Choroid plexus epithelial cell (primary cell): ENCODE measurements around the gene CIB4.

ENCODE experiments used
- DNase-seq: peaks from one replicate; pipeline ENCODE4 v3.0.0-alpha.2; 2010; ENCODE audit warnings: low read depth
- H3K4me3 ChIP-seq: 2 replicates; pipeline ENCODE4 v1.5.1; 2011; ENCODE audit warnings: low read depth, mild to moderate bottlenecking, control low read depth, low read length, moderate library complexity
- TF ChIP-seq, protein P1 (sequence below): conservative IDR thresholded peaks from 2 replicates; pipeline ENCODE4 v1.5.1; 2011; ENCODE audit warnings: low read depth, mild to moderate bottlenecking, control low read depth, inconsistent platforms, low read length, moderate library complexity

The CIB4 gene

DNA sequence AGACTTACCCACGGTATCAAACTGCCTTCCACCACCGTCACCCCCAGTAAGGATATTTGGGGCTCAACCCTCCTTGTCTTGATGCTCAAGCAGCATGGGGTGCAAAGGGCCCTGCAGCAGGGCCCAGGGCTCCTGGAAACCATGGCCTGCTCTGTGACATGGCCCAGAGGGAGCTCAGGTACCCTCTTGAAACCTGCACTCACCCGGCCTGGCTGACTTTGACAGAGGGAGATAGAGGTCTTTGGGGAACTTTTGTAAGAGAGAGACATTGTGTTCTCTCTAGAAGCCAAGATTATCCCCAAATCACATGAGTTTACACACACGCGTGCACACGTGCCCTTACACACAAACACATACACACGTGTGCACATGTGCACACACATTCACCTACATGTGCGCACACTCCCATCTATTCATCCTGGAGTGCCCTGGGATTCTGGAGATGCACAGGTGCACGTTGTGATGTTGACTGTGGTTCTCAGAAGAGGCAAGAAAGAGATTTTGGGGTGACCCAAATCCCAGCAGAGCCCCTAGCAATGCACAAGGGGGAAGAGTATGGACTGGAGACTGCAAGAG is 31.7 kb upstream of the CIB4 start:
- no peak for DNase-seq
- H3K4me3 ChIP-seq = no peak overlapping the region
- TF ChIP-seq, protein P1, sequence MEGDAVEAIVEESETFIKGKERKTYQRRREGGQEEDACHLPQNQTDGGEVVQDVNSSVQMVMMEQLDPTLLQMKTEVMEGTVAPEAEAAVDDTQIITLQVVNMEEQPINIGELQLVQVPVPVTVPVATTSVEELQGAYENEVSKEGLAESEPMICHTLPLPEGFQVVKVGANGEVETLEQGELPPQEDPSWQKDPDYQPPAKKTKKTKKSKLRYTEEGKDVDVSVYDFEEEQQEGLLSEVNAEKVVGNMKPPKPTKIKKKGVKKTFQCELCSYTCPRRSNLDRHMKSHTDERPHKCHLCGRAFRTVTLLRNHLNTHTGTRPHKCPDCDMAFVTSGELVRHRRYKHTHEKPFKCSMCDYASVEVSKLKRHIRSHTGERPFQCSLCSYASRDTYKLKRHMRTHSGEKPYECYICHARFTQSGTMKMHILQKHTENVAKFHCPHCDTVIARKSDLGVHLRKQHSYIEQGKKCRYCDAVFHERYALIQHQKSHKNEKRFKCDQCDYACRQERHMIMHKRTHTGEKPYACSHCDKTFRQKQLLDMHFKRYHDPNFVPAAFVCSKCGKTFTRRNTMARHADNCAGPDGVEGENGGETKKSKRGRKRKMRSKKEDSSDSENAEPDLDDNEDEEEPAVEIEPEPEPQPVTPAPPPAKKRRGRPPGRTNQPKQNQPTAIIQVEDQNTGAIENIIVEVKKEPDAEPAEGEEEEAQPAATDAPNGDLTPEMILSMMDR = no peak

DNA sequence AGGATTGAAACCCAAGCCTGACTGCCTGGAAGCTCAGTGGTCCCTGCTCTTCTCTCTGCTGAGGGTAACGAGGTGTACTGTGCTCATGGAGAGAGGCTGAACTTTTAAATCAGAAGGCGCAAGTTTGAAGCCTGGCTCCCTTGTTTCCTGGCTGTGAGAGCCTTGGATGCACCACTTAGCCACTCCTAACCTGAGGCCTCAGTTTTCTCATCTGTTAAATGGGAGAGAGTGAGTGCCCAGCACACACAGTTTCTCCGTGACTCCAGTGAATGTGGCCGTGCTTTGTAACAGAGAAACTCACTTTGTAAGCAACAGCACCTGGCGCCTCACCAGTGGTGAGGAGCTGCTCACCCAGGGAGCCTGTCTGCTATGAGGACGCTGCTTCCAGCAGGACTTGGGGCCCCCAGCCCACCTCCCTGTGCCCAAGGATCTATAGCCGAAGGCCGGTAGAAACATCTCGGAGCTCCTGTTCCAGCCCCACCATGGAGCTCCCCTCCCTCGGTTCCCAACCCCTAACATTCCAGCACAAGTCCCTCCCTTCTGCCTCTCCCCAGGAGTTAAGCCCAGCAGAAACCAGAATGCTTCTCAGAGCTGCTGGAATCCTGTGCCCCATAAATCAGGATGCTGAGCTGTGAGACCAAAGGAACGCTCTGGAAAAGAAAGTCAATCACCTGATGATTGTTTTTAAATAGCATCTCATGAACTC is 31.1 kb upstream of the CIB4 start:
- TF ChIP-seq, protein P1 = no peak
- no peak for DNase-seq
- no peak overlapping the region for H3K4me3 ChIP-seq

DNA sequence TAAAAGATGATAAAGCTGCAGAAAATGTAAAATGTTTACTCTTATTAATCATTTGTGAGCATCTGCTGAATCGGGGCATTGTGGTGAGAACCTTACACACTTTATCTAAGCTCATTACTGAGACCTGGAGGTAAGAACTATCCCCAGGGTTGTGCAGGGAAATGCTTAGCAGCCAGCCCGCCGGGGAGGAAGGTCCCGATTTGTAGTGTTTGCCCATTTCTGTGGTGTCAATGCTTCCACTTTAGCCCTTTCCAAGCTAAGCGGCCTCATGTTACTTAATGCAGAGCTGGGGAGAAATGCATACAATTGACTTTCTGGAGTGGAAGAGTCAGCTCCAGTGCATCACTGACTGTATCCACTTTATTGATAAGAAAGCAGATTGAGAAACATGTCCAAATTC is 30.5 kb upstream of the CIB4 start:
- H3K4me3 ChIP-seq = no peak overlapping the region
- no peak for DNase-seq
- TF ChIP-seq, protein P1 = no peak

- TF ChIP-seq, protein P1 = no peak
- no peak for DNase-seq
- no peak overlapping the region for H3K4me3 ChIP-seq
Measured at GRCh38 chr2:26670931-26671460, 29.8 kb upstream of the CIB4 start.

GRCh38 chr2:26670171-26670570 is 29.0 kb upstream of the CIB4 start:
- H3K4me3 ChIP-seq = no peak overlapping the region
- TF ChIP-seq, protein P1 = no peak
- DNase-seq = peak; percentile 11

GRCh38 chr2:26668856-26669750 is 27.9 kb upstream of the CIB4 start:
- TF ChIP-seq, protein P1 = no peak
- no peak overlapping the region for H3K4me3 ChIP-seq
- no peak for DNase-seq
